ENCODE measurements around the gene ACSM2B. TPM values are rescaled to one million over a fixed set of nuclear protein-coding genes. Genes with fewer than 3 reads are reported as not detected.

ACSM2B gene
- total RNA-seq, 2 donors from 2014 or later = not detected

DNA sequence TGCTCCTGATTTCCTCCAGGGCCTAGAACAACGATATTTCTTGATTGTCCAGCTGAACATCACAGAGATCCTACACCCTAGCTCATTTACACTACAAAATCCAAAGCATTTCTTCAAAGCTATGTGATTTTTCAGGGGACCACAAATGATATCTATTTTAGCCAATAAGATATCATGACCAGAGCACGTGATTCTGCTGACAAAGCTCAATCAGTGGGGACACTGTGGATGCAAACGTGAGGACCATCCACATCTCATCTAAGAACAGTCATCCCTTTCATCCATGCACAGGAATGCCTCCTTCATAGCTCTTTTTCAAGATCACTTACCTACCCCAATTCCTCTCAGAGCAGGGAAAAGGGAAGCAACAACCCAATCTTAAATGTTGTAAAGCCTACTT is 56.9 kb downstream of the ACSM2B start:
- WGBS = 67% methylated on average over 3 of the region's 3 CpGs
- no peak overlapping the region for H3K27ac ChIP-seq

DNA sequence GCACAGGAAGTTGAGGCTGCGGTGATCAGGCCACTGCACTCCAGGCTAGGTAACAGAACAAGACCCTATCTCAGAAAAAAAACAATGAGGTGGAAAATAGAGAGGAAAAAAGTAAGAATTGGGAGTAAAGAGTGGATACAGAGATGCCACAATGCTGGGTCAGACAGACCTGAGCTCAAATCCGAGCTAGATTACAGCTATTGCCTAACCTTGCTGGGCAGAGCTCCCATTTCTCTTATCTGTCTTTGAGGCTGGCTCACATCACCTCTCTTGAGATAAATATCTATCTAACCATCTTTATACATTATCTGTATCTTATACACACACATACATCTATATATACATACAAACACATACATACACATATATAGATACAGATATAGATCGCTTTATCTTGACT is 59.0 kb downstream of the ACSM2B start:
- no peaks in the 10 kb centered on the region for H3K36me3 ChIP-seq
- intact Hi-C loops (cut with DNase I) = no loop called here
- no peak overlapping the region for H3K27ac ChIP-seq
- DNase-seq (ENCODE audit: low spot score) = no peak
- no peaks in the 10 kb centered on the region for H3K9me3 ChIP-seq
- no peaks in the 10 kb centered on the region for H3K27me3 ChIP-seq (replicated peaks; ENCODE audit: insufficient read depth)
- H3K4me1 ChIP-seq (replicated peaks) = no peaks in the 10 kb centered on the region
- no peak overlapping the region for H3K4me3 ChIP-seq
- no peak for TF ChIP-seq POLR2A (IDR thresholded peaks at IDR 0.05)
- TF ChIP-seq, protein P1, sequence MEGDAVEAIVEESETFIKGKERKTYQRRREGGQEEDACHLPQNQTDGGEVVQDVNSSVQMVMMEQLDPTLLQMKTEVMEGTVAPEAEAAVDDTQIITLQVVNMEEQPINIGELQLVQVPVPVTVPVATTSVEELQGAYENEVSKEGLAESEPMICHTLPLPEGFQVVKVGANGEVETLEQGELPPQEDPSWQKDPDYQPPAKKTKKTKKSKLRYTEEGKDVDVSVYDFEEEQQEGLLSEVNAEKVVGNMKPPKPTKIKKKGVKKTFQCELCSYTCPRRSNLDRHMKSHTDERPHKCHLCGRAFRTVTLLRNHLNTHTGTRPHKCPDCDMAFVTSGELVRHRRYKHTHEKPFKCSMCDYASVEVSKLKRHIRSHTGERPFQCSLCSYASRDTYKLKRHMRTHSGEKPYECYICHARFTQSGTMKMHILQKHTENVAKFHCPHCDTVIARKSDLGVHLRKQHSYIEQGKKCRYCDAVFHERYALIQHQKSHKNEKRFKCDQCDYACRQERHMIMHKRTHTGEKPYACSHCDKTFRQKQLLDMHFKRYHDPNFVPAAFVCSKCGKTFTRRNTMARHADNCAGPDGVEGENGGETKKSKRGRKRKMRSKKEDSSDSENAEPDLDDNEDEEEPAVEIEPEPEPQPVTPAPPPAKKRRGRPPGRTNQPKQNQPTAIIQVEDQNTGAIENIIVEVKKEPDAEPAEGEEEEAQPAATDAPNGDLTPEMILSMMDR (IDR thresholded peaks at IDR 0.05) = no peak
- TF ChIP-seq POLR2AphosphoS5 (IDR thresholded peaks at IDR 0.05) = no peak
- WGBS = 76% methylated on average over 3 of the region's 3 CpGs

More for the DNA sequence above, 56.9 kb downstream of the ACSM2B start:
- H3K36me3 ChIP-seq = no peaks in the 10 kb centered on the region
- no peaks in the 10 kb centered on the region for H3K4me1 ChIP-seq (replicated peaks)
- TF ChIP-seq POLR2A (IDR thresholded peaks at IDR 0.05) (no peak), POLR2AphosphoS5 (IDR thresholded peaks at IDR 0.05) (no peak)
- TF ChIP-seq, protein P1 (IDR thresholded peaks at IDR 0.05) = no peak
- intact Hi-C loops (cut with DNase I) = no loop called here
- H3K27me3 ChIP-seq (replicated peaks; ENCODE audit: insufficient read depth) = no peaks in the 10 kb centered on the region
- no peak overlapping the region for H3K4me3 ChIP-seq
- DNase-seq (ENCODE audit: low spot score) = no peak
- H3K9me3 ChIP-seq = no peaks in the 10 kb centered on the region

DNA sequence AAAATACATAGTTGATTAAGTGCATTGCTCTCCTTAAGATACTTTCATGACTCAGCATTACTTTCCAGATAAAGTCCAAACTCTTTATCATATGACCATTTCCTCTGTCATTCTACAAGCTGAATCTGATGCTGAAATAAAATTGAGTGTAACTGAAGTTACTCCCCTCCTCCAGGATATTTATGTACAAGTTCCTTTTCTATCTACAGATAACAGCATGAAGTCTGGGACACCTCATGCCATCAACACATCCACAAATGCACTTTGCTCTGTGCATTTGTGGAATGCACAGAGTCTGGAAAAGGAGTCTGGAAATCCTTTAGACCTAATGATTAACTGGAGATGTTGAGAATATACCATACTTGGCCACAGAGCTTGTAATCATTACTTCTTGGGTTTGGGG is 60.5 kb downstream of the ACSM2B start:
- no peak for DNase-seq (ENCODE audit: low spot score)
- H3K9me3 ChIP-seq = no peaks in the 10 kb centered on the region
- H3K36me3 ChIP-seq = no peaks in the 10 kb centered on the region
- no peak overlapping the region for H3K4me3 ChIP-seq
- TF ChIP-seq, protein P1 (IDR thresholded peaks at IDR 0.05) = no peak
- TF ChIP-seq POLR2A (IDR thresholded peaks at IDR 0.05) = no peak
- TF ChIP-seq POLR2AphosphoS5 (IDR thresholded peaks at IDR 0.05) = no peak
- intact Hi-C loops (cut with DNase I) = no loop called here
- H3K4me1 ChIP-seq (replicated peaks) = no peaks in the 10 kb centered on the region
- no peak overlapping the region for H3K27ac ChIP-seq
- no peaks in the 10 kb centered on the region for H3K27me3 ChIP-seq (replicated peaks; ENCODE audit: insufficient read depth)

DNA sequence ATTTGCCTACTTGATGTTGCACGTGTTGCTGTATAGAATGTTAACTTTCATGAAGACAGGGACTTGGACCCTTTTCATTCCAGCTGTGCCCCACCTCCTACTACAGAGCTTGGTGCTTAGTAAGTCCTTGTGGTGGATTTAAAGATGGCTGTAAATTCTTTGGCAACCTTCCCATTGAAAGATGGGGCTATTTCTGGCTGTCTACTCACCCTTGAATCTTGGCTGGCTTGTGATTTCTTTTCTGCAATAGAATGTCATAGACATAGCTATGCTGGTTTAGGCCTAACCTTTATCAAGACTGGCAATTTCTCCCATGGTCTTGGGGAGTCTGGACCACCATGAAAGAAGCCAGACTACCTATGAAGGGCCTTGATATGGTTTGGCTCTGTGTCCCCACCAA is 65.8 kb downstream of the ACSM2B start:
- intact Hi-C loops (cut with DNase I) = no loop called here
- Histone ChIP-seq H3K4me1 (replicated peaks) (no peaks in the 10 kb centered on the region), H3K36me3 (no peaks in the 10 kb centered on the region), H3K9me3 (no peaks in the 10 kb centered on the region), H3K4me3 (no peak overlapping the region), H3K27ac (no peak overlapping the region), H3K27me3 (replicated peaks; ENCODE audit: insufficient read depth) (no peaks in the 10 kb centered on the region)
- WGBS = 59% methylated on average over 1 of the region's 1 CpG
- TF ChIP-seq POLR2A (IDR thresholded peaks at IDR 0.05) (no peak), POLR2AphosphoS5 (IDR thresholded peaks at IDR 0.05) (no peak)
- TF ChIP-seq, protein P1 (IDR thresholded peaks at IDR 0.05) = no peak
- DNase-seq (ENCODE audit: low spot score) = no peak

DNA sequence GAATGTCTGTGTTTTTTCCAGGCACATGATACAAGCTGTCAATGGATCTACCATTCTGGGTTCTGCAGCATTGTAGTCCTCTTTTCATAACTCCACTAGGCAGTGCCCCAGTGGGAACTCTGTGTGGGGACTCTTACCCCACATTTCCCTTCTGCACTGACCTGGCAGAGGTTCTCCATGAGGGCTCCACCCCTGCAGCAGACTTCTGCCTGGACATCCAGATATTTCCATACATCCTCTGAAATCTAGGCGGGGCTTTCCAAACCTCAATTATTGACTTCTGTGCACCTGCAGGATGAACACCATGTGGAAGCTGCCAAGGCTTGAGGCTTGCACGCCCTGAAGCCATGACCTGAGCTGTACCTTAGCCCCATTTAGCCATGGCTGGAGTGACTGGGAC is 68.9 kb downstream of the ACSM2B start:
- TF ChIP-seq, protein P1 (IDR thresholded peaks at IDR 0.05) = no peak
- no peak for TF ChIP-seq POLR2A (IDR thresholded peaks at IDR 0.05)
- H3K4me1 ChIP-seq (replicated peaks) = peaks cover 4% of the 10 kb centered on the region
- no peak overlapping the region for H3K4me3 ChIP-seq
- no peaks in the 10 kb centered on the region for H3K9me3 ChIP-seq
- 75% methylated on average over 2 of the region's 2 CpGs for WGBS
- no peak overlapping the region for H3K27ac ChIP-seq
- no peak for DNase-seq (ENCODE audit: low spot score)
- H3K27me3 ChIP-seq (replicated peaks; ENCODE audit: insufficient read depth) = no peaks in the 10 kb centered on the region
- H3K36me3 ChIP-seq = no peaks in the 10 kb centered on the region
- intact Hi-C loops (cut with DNase I) = no loop called here
